ENCODE data around the gene ADGRB2. TPM values are rescaled to one million over a fixed set of nuclear protein-coding genes. Genes with fewer than 3 reads are reported as not detected.

The ADGRB2 gene
- total RNA-seq, 2 experiments from 2014 or later = 4.0 to 11.4 TPM

GRCh38 chr1:31706384-31707058 is 57.6 kb downstream of the ADGRB2 start:
- Histone ChIP-seq H3K4me2 (ENCODE audit: low read length) (no peak overlapping the region), H3K79me2 (ENCODE audit: insufficient read depth, low read depth, low read length) (no peaks in the 10 kb centered on the region), H3K27ac (ENCODE audit: low read depth, low read length, poor library complexity, severe bottlenecking) (no peak overlapping the region), H3K9me3 (ENCODE audit: low read length) (no peaks in the 10 kb centered on the region), H3K36me3 (ENCODE audit: insufficient read depth, low read length) (no peaks in the 10 kb centered on the region), H3K4me1 (ENCODE audit: insufficient read depth, low read length, poor library complexity, severe bottlenecking) (no peaks in the 10 kb centered on the region), H2AFZ (ENCODE audit: low read length) (no peak overlapping the region), H4K20me1 (ENCODE audit: insufficient read depth, low read length) (no peaks in the 10 kb centered on the region), H3K9me2 (ENCODE audit: insufficient read depth, low read length) (no peaks in the 10 kb centered on the region), H3K4me3 (ENCODE audit: low read depth, low read length, poor library complexity, severe bottlenecking) (no peak overlapping the region)
- CTCF ChIA-PET (ENCODE audit: unreplicated experiment) = no interaction called here
- no TSS peak for BruUV-seq (replicated peaks)
- POLR2A ChIA-PET = no interaction called here
- DNase-seq (ENCODE audit: low spot score) = no peak
- intact Hi-C loops (cut with micrococcal nuclease; ENCODE audit: unreplicated experiment) = loop anchor here (5.0 kb wide), 1 partner anchor 44 kb away; no protein-coding TSS in a partner anchor
- no peak for TF ChIP-seq CTCF (conservative IDR thresholded peaks at IDR 0.05; ENCODE audit: low read length)
- no peak for TF ChIP-seq EZH2phosphoT487 (IDR thresholded peaks at IDR 0.05; ENCODE audit: borderline replicate concordance, low read depth, low read length)

DNA sequence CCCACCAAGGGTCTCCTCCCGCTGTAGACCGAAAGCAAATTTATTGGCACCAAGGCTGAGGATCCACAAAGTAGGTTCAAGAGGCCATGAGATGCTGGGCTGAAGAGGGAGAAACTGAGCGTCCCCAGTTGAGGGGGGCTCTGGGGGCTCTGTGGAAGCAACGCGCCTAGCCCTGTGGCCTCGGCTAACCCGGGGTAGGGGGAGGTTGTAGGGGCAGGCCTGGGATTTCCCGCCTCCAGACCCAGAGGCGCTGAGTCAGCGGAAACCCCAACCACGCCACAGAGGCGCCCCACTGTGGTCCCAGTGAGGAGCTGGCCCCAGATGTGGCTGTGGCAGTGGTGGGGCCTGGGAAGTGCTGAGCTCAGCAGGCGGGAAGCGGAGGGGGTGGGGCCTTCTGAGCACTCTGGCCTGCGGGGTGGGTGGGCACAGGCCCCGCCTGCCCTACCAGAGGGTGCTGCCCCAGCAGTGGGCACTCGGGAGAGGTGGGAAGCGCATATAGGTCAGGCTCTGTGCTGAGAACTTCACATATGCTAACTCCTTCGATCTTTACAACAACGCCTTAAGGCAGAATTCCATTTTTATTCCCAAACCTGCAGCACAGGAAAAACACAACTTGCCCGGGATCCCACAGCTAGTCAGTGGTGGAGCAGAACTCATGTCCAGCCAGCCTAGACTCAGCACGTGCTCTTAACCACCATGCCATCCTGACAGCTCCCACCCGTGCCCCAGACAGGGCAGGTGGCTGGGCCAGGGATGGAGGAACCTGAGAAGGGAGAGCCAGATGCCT is 58.9 kb downstream of the ADGRB2 start:
- Histone ChIP-seq H2AFZ (ENCODE audit: low read length) (no peak overlapping the region), H3K27ac (ENCODE audit: low read depth, low read length, poor library complexity, severe bottlenecking) (no peak overlapping the region), H3K79me2 (ENCODE audit: insufficient read depth, low read depth, low read length) (no peaks in the 10 kb centered on the region), H4K20me1 (ENCODE audit: insufficient read depth, low read length) (no peaks in the 10 kb centered on the region), H3K9me2 (ENCODE audit: insufficient read depth, low read length) (no peaks in the 10 kb centered on the region), H3K9me3 (ENCODE audit: low read length) (no peaks in the 10 kb centered on the region), H3K4me3 (ENCODE audit: low read depth, low read length, poor library complexity, severe bottlenecking) (no peak overlapping the region), H3K4me1 (ENCODE audit: insufficient read depth, low read length, poor library complexity, severe bottlenecking) (no peaks in the 10 kb centered on the region), H3K36me3 (ENCODE audit: insufficient read depth, low read length) (no peaks in the 10 kb centered on the region), H3K4me2 (ENCODE audit: low read length) (no peak overlapping the region)
- TF ChIP-seq EZH2phosphoT487 (IDR thresholded peaks at IDR 0.05; ENCODE audit: borderline replicate concordance, low read depth, low read length) = no peak
- peak; percentile 51; the same call in 1 of the 2 replicates for TF ChIP-seq CTCF (conservative IDR thresholded peaks at IDR 0.05; ENCODE audit: low read length)
- POLR2A ChIA-PET = no interaction called here
- CTCF ChIA-PET (ENCODE audit: unreplicated experiment) = no interaction called here
- BruUV-seq (replicated peaks) = no TSS peak
- intact Hi-C loops (cut with micrococcal nuclease; ENCODE audit: unreplicated experiment) = loop anchor here (5.0 kb wide), 1 partner anchor 43 kb away; no protein-coding TSS in a partner anchor
- DNase-seq (ENCODE audit: low spot score) = peak; percentile 36

All from OCI-LY7 (cell line).